Fibroblast of lung (primary cell): ENCODE results near the gene MRPS5.

Experiments used
- CTCF ChIP-seq, 2 donors: IDR thresholded peaks in 1 of 2; conservative IDR thresholded peaks in 1 of 2; 1 replicate in 1 of 2; 2 replicates in 1 of 2; pipeline ENCODE4 v1.5.1; 2011 to 2012; ENCODE audit warnings: low read length in 2 of 2, control low read depth in 1 of 2, inconsistent platforms in 1 of 2, low read depth in 1 of 2, mild to moderate bottlenecking in 1 of 2
- EZH2 ChIP-seq: IDR thresholded peaks from 2 replicates; pipeline ENCODE4 v1.5.1; 2012; ENCODE audit warnings: low read length, control low read depth, mild to moderate bottlenecking; ENCODE audit errors: missing control alignments

GRCh38 chr2:95040426-95040825 lies 81.2 kb downstream of the MRPS5 start:
- TF ChIP-seq CTCF (conservative IDR thresholded peaks at IDR 0.05 in 1 of 2, IDR thresholded peaks at IDR 0.05 in 1 of 2; ENCODE audit: low read depth in 1 of 2, low read length in 2 of 2) (no peak), EZH2 (no peak)
